ENCODE measurements around the gene HIVEP3. TPM values are rescaled to one million over a fixed set of nuclear protein-coding genes. Genes with fewer than 3 reads are reported as not detected.
A peak's percentile ranks its signal among the peaks of the same experiment; 100 is the strongest.

HIVEP3 gene
- total RNA-seq, 4 donors from 2014 or later: 5.3 to 17.3 (median 9.1) TPM

- H3K4me3 ChIP-seq (ENCODE audit: low read depth, poor library complexity, severe bottlenecking): no peak overlapping the region
- TF ChIP-seq POLR2A (IDR thresholded peaks at IDR 0.05) (no peak), CTCF (IDR thresholded peaks at IDR 0.05) (no peak)
- intact Hi-C loops (cut with DNase I; ENCODE audit: low total_unique reads): no loop called here
- WGBS, 2 donors: 40 to 48% methylated on average over 3 of the region's 3 CpGs
- no peak for DNase-seq (ENCODE audit: low spot score in 2 of 2)
Measured at GRCh38 chr1:41816061-41816460, 102.7 kb downstream of the HIVEP3 start.

GRCh38 chr1:41813755-41814745 lies 104.7 kb downstream of the HIVEP3 start:
- TF ChIP-seq POLR2A (IDR thresholded peaks at IDR 0.05): no peak
- no peak for TF ChIP-seq CTCF (IDR thresholded peaks at IDR 0.05)
- no peak overlapping the region for H3K4me3 ChIP-seq (ENCODE audit: low read depth, poor library complexity, severe bottlenecking)
- WGBS, 2 donors: 67 to 69% methylated on average over 9 of the region's 9 CpGs
- intact Hi-C loops (cut with DNase I; ENCODE audit: low total_unique reads): no loop called here
- DNase-seq (ENCODE audit: low spot score in 2 of 2): peak in 1 of 2 donors; percentile 36

- no peak for TF ChIP-seq CTCF (IDR thresholded peaks at IDR 0.05)
- TF ChIP-seq POLR2A (IDR thresholded peaks at IDR 0.05): no peak
- 80 to 92% methylated on average over 5 of the region's 5 CpGs for whole genome bisulfite sequencing, 2 donors
- H3K4me3 ChIP-seq (ENCODE audit: low read depth, poor library complexity, severe bottlenecking): no peak overlapping the region
- no peak for DNase-seq (ENCODE audit: low spot score in 2 of 2)
- intact Hi-C loops (cut with DNase I; ENCODE audit: low total_unique reads): no loop called here
Measured at GRCh38 chr1:41813226-41813625, 105.5 kb downstream of the HIVEP3 start.

- DNase-seq (ENCODE audit: low spot score in 2 of 2): peak in 1 of 2 donors; percentile 25
- no peak for TF ChIP-seq POLR2A (IDR thresholded peaks at IDR 0.05)
- no peak for TF ChIP-seq CTCF (IDR thresholded peaks at IDR 0.05)
- no peak overlapping the region for H3K4me3 ChIP-seq (ENCODE audit: low read depth, poor library complexity, severe bottlenecking)
- intact Hi-C loops (cut with DNase I; ENCODE audit: low total_unique reads): no loop called here
- 63 to 64% methylated on average over 2 of the region's 2 CpGs for WGBS, 2 donors
Measured at GRCh38 chr1:41812453-41812852, 106.3 kb downstream of the HIVEP3 start.

- no peak for DNase-seq (ENCODE audit: low spot score in 2 of 2)
- intact Hi-C loops (cut with DNase I; ENCODE audit: low total_unique reads): no loop called here
- H3K4me3 ChIP-seq (ENCODE audit: low read depth, poor library complexity, severe bottlenecking): no peak overlapping the region
- TF ChIP-seq CTCF (IDR thresholded peaks at IDR 0.05) (no peak), POLR2A (IDR thresholded peaks at IDR 0.05) (no peak)
- 56 to 70% methylated on average over 5 of the region's 5 CpGs for WGBS, 2 donors
Measured at GRCh38 chr1:41812051-41812450, 106.7 kb downstream of the HIVEP3 start.

Data from lower leg skin (tissue), 4 donors.